Liver (tissue), 3 donors: Measurements from ENCODE around the gene KCTD5.

Experiments
- ATF3 ChIP-seq: IDR thresholded peaks from 2 replicates; pipeline ENCODE4 v1.6.1; 2016; ENCODE audit warnings: antibody characterized with exemption
- CTCF ChIP-seq: fragments of 150-350 bp; IDR thresholded peaks from 2 replicates; pipeline ENCODE4 v1.5.1; 2017; ENCODE audit warnings: improper control_type of control experiment, low read depth, low read length; ENCODE audit not compliant: missing input control
- EGR1 ChIP-seq, 2 donors: IDR thresholded peaks; 2 replicates each; pipeline ENCODE4 v1.6.1; 2016 to 2018; ENCODE audit warnings: antibody characterized with exemption in 2 of 2, low read depth in 2 of 2
- GABPA ChIP-seq, 2 donors: IDR thresholded peaks in 1 of 2; conservative IDR thresholded peaks in 1 of 2; 2 replicates each; pipeline ENCODE4 v1.6.1; 2016; ENCODE audit warnings: antibody characterized with exemption in 2 of 2, mild to moderate bottlenecking in 1 of 2, moderate library complexity in 1 of 2
- MAX ChIP-seq: IDR thresholded peaks from 2 replicates; pipeline ENCODE4 v1.6.1; 2016; ENCODE audit warnings: antibody characterized with exemption
- RAD21 ChIP-seq, 2 donors: IDR thresholded peaks; 2 replicates each; pipeline ENCODE4 v1.6.1; 2016; ENCODE audit warnings: antibody characterized with exemption in 2 of 2, mild to moderate bottlenecking in 2 of 2
- REST ChIP-seq: IDR thresholded peaks from 2 replicates; pipeline ENCODE4 v1.6.1; 2016; ENCODE audit warnings: antibody characterized with exemption, mild to moderate bottlenecking
- RXRA ChIP-seq, 2 donors: IDR thresholded peaks; 2 replicates each; pipeline ENCODE4 v1.6.1; 2017 to 2018; ENCODE audit warnings: antibody characterized with exemption in 2 of 2, mild to moderate bottlenecking in 1 of 2
- SP1 ChIP-seq: IDR thresholded peaks from 2 replicates; pipeline ENCODE4 v1.6.1; 2018; ENCODE audit warnings: antibody characterized with exemption, mild to moderate bottlenecking
- ZBTB33 ChIP-seq: IDR thresholded peaks from 2 replicates; pipeline ENCODE4 v1.6.1; 2016; ENCODE audit warnings: antibody characterized with exemption
- donor health status: healthy.
- donor health status: healthy.

GRCh38 chr16:2756288-2757015 lies 74.1 kb downstream of the KCTD5 start:
- TF ChIP-seq CTCF (no peak), EGR1 (IDR thresholded peaks at IDR 0.05; ENCODE audit: low read depth in 2 of 2) (no peak), GABPA (IDR thresholded peaks at IDR 0.05 in 1 of 2, conservative IDR thresholded peaks at IDR 0.05 in 1 of 2) (no peak), REST (no peak), RXRA (IDR thresholded peaks at IDR 0.05) (no peak), RAD21 (IDR thresholded peaks at IDR 0.05) (no peak), SP1 (no peak), ZBTB33 (no peak), ATF3 (no peak), MAX (no peak)
